MCF 10A (cell line): ENCODE results near the gene PABPN1L. TPM values are rescaled to one million over a fixed set of nuclear protein-coding genes. Genes with fewer than 3 reads are reported as not detected.

Experiments
- BruUV-seq: library from RNA; stranded (reverse); fragments of 400-500 nt; replicated peaks from 2 replicates; lab custom pipeline; 2021; lab: Mats Ljungman, UMichigan
- CTCF ChIA-PET: fragments of 300-600 bp; sonication (Branson Sonifier 250); formaldehyde crosslinking; extraction: SDS; loops from one replicate; lab custom pipeline; 2021; ENCODE audit warnings: antibody characterized with exemption, inconsistent platforms; lab: Yijun Ruan, JAX
- POLR2A ChIA-PET: fragments of 300-600, 350-650 bp; sonication (Branson Sonifier 250); formaldehyde crosslinking; extraction: SDS; loops from one replicate; lab custom pipeline; 2020; ENCODE audit warnings: antibody characterized with exemption, inconsistent platforms; lab: Yijun Ruan, JAX
- DNase-seq: peaks from one replicate; pipeline ENCODE4 v3.0.0-alpha.2; 2018; ENCODE audit not compliant: unreplicated experiment
- H3K27ac Mint-ChIP-seq: one replicate; pipeline ENCODE4 v1.8.0; 2022; ENCODE audit warnings: mild to moderate bottlenecking, low read depth, mixed read lengths; ENCODE audit not compliant: unreplicated experiment
- H3K27me3 Mint-ChIP-seq: one replicate; pipeline ENCODE4 v1.8.0; 2022; ENCODE audit warnings: mixed read lengths; ENCODE audit not compliant: insufficient read depth, unreplicated experiment
- H3K36me3 Mint-ChIP-seq: one replicate; pipeline ENCODE4 v1.8.0; 2022; ENCODE audit warnings: mild to moderate bottlenecking, moderate library complexity, mixed read lengths; ENCODE audit not compliant: insufficient read depth, unreplicated experiment
- H3K4me1 Mint-ChIP-seq: one replicate; pipeline ENCODE4 v1.8.0; 2022; ENCODE audit warnings: mixed read lengths; ENCODE audit not compliant: insufficient read depth, unreplicated experiment
- H3K4me3 Mint-ChIP-seq: one replicate; pipeline ENCODE4 v1.8.0; 2022; ENCODE audit warnings: mild to moderate bottlenecking, moderate library complexity, mixed read lengths; ENCODE audit not compliant: unreplicated experiment
- H3K9me3 Mint-ChIP-seq: one replicate; pipeline ENCODE4 v1.8.0; 2022; ENCODE audit warnings: mixed read lengths; ENCODE audit not compliant: unreplicated experiment
- CTCF ChIP-seq: fragments of 200-600 bp; IDR thresholded peaks from one replicate; pipeline ENCODE4 v1.8.0; 2022; ENCODE audit warnings: antibody characterized with exemption, mild to moderate bottlenecking; ENCODE audit not compliant: unreplicated experiment
- intact Hi-C: fragments of 100-400 bp; cut with micrococcal nuclease; formaldehyde crosslinking; loops from 2 replicates; pipeline ENCODE4 v1.14.1; 2022
- total RNA-seq: library from RNA; stranded (reverse); gene quantifications from 2 replicates; pipeline ENCODE4 v1.2.3, GENCODE V29; 2022

PABPN1L gene
- total RNA-seq, 1 experiment from 2014 or later: not detected

GRCh38 chr16:88869673-88869980 is 3.2 kb upstream of the PABPN1L start:
- no peak overlapping the region for H3K27ac Mint-ChIP-seq
- no TSS peak for BruUV-seq
- no peaks in the 10 kb centered on the region for H3K9me3 Mint-ChIP-seq
- no peaks in the 10 kb centered on the region for H3K36me3 Mint-ChIP-seq
- H3K4me1 Mint-ChIP-seq: no peaks in the 10 kb centered on the region
- H3K4me3 Mint-ChIP-seq: no peak overlapping the region
- CTCF ChIA-PET: no interaction called here
- no peak for DNase-seq
- intact Hi-C loops: no loop called here
- peaks cover 44% of the 10 kb centered on the region for H3K27me3 Mint-ChIP-seq
- no peak for TF ChIP-seq CTCF
- POLR2A ChIA-PET: no interaction called here

- peaks cover 39% of the 10 kb centered on the region for H3K27me3 Mint-ChIP-seq
- POLR2A ChIA-PET: no interaction called here
- no peaks in the 10 kb centered on the region for H3K4me1 Mint-ChIP-seq
- no peaks in the 10 kb centered on the region for H3K9me3 Mint-ChIP-seq
- no peaks in the 10 kb centered on the region for H3K36me3 Mint-ChIP-seq
- no peak for DNase-seq
- no peak overlapping the region for H3K27ac Mint-ChIP-seq
- CTCF ChIA-PET: interaction anchor here (0.7 to 1.3 kb wide), 2 partner anchors 11 to 298 kb away, joined by 3 to 6 read pairs; no protein-coding TSS in a partner anchor
- intact Hi-C loops: no loop called here
- H3K4me3 Mint-ChIP-seq: no peak overlapping the region
- no peak for TF ChIP-seq CTCF
- no TSS peak for BruUV-seq
Measured at GRCh38 chr16:88868974-88869672, 2.7 kb upstream of the PABPN1L start.

DNA sequence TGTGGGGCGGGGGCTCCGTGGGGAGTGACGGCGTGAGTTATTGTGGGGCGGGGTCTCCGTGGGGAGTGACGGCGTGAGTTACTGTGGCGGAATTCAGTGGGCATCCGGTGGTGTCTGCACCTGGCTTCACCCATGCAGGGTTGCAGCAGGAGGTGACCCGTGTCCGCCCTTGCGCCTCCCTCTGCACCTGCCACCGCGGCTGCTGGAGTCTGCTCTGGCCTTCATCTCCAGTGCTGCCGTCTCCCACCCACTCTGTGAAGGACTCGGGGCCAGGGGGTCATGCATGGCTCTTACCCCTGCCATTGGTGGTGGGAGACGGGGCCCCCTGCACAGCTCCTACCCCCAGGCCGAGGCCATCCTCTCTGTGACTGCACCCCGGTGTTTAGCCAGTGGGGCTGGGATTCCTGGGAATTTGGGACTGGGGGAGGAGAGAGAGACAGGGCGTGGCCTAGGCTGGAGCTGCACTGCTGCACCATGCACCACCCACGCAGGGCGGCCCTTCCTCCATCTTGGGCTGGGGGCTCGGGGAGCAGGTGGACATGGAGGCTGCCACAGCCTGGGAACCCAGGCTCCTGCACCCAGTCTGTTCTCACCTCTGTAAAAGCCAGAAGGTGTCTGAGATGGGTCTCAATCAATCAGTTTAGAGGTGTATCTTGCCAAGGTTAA is 1.3 kb upstream of the PABPN1L start:
- H3K27me3 Mint-ChIP-seq: peaks cover 38% of the 10 kb centered on the region
- CTCF ChIA-PET: no interaction called here
- POLR2A ChIA-PET: no interaction called here

More for the DNA sequence above, 1.3 kb upstream of the PABPN1L start:
- Mint-ChIP-seq H3K9me3 (no peaks in the 10 kb centered on the region), H3K36me3 (no peaks in the 10 kb centered on the region), H3K4me1 (no peaks in the 10 kb centered on the region), H3K4me3 (no peak overlapping the region), H3K27ac (no peak overlapping the region)
- no TSS peak for BruUV-seq
- intact Hi-C loops: no loop called here
- no peak for TF ChIP-seq CTCF
- DNase-seq: no peak
